DMS79 (cell line): ENCODE results near the gene TACC3.

Source experiments
- DNase-seq: peaks from one replicate; lab custom pipeline; 2025; lab: John Stamatoyannopoulos, UW

TACC3 gene

GRCh38 chr4:1703867-1704266 lies 17.5 kb upstream of the TACC3 start:
- DNase-seq = no peak

GRCh38 chr4:1705732-1706131 lies 15.6 kb upstream of the TACC3 start:
- DNase-seq = no peak

- no peak for DNase-seq
These were observed 15.0 kb upstream of the TACC3 start for GRCh38 chr4:1706358-1706757.

GRCh38 chr4:1708581-1708980 lies 12.7 kb upstream of the TACC3 start:
- DNase-seq = no peak

GRCh38 chr4:1711055-1711570 lies 10.2 kb upstream of the TACC3 start:
- no peak for DNase-seq

- no peak for DNase-seq
These were observed 9.6 kb upstream of the TACC3 start for GRCh38 chr4:1711571-1712215.

GRCh38 chr4:1712216-1713002 lies 8.9 kb upstream of the TACC3 start, which contains the start of gene SLBP:
Gene SLBP (minus strand): TSS chr4:1712319. CDS start chr4:1712188, 131 bp downstream.
- peak; percentile 65 for DNase-seq

GRCh38 chr4:1713003-1713851 lies 8.1 kb upstream of the TACC3 start:
- no peak for DNase-seq

GRCh38 chr4:1714303-1715001 lies 6.9 kb upstream of the TACC3 start:
- no peak for DNase-seq

GRCh38 chr4:1715002-1715758 lies 6.1 kb upstream of the TACC3 start:
- no peak for DNase-seq

- DNase-seq = no peak
These were observed 5.0 kb upstream of the TACC3 start for GRCh38 chr4:1716065-1716945.

GRCh38 chr4:1717129-1718094 lies 3.9 kb upstream of the TACC3 start:
- no peak for DNase-seq

GRCh38 chr4:1718095-1718850 lies 3.0 kb upstream of the TACC3 start:
- DNase-seq = no peak

- no peak for DNase-seq
These were observed 948 bp upstream of the TACC3 start for GRCh38 chr4:1720163-1720983.

- DNase-seq = no peak
These were observed 587 bp downstream of the TACC3 start for GRCh38 chr4:1721666-1722550.

GRCh38 chr4:1722551-1723118 lies 1.3 kb downstream of the TACC3 start:
- DNase-seq = no peak
